B cell (primary cell): ENCODE measurements around the gene ENOX1. TPM values are rescaled to one million over a fixed set of nuclear protein-coding genes. Genes with fewer than 3 reads are reported as not detected.

Experiments used
- ATAC-seq: fragments of 200-7000 bp; cut with Tn5 transposase; one replicate; pipeline ENCODE4 v1.10.0; 2021; ENCODE audit warnings: low read depth, mild to moderate bottlenecking, moderate number of reproducible peaks, moderate library complexity
- CTCF ChIA-PET: fragments of 350-600 bp; sonication (Branson Sonifier 250); formaldehyde crosslinking; loops from one replicate; lab custom pipeline; 2021; ENCODE audit warnings: antibody characterized with exemption, inconsistent platforms; lab: Charles Lee
- POLR2A ChIA-PET: fragments of 350-600 bp; sonication (Branson Sonifier 250); formaldehyde crosslinking; loops from one replicate; lab custom pipeline; 2021; ENCODE audit warnings: antibody characterized with exemption; lab: Charles Lee
- DNase-seq: peaks from one replicate; pipeline ENCODE4 v3.0.0; 2013
- H2AFZ ChIP-seq: 2 replicates; pipeline ENCODE4 v1.6.1; 2012; ENCODE audit warnings: mild to moderate bottlenecking, low read depth, low read length; ENCODE audit not compliant: insufficient read depth, poor library complexity, severe bottlenecking
- H3K27ac ChIP-seq, 2 donors: 1 replicate in 1 of 2; 2 replicates in 1 of 2; pipeline ENCODE4 v1.5.1; 2012 to 2013; ENCODE audit warnings: low read length in 2 of 2, mild to moderate bottlenecking in 2 of 2, moderate library complexity in 1 of 2
- H3K27me3 ChIP-seq, 4 experiments: fragments of 200-600 bp in 1 of 4; sonication (generic) in 1 of 4; replicated peaks in 1 of 4; 1 replicate in 2 of 4; 2 replicates in 2 of 4; pipeline versions ENCODE4 v1.6.1 to v1.7.0; 2013 to 2016; ENCODE audit warnings: low read length in 3 of 4, mild to moderate bottlenecking in 2 of 4, mixed read lengths in 1 of 4, moderate library complexity in 1 of 4; ENCODE audit not compliant: insufficient read depth in 4 of 4, control insufficient read depth in 3 of 4; ENCODE audit errors: control extremely low read depth in 1 of 4
- H3K36me3 ChIP-seq, 2 experiments: replicated peaks in 1 of 2; 1 replicate in 1 of 2; 2 replicates in 1 of 2; pipeline versions ENCODE4 v1.6.1 to v1.7.1; 2013; ENCODE audit warnings: low read length in 1 of 2; ENCODE audit not compliant: insufficient read depth in 2 of 2, control insufficient read depth in 1 of 2; ENCODE audit errors: control extremely low read depth in 1 of 2, extremely low read depth in 1 of 2
- H3K4me1 ChIP-seq, 2 donors: fragments of 200-600 bp in 1 of 2; sonication (generic) in 1 of 2; 1 replicate in 1 of 2; 2 replicates in 1 of 2; pipeline versions ENCODE4 v1.5.1 to v1.6.1; 2013 to 2017; ENCODE audit warnings: low read length in 2 of 2; ENCODE audit not compliant: control insufficient read depth in 2 of 2, insufficient read depth in 2 of 2
- H3K4me2 ChIP-seq: replicated peaks from 2 replicates; pipeline ENCODE3; 2012; ENCODE audit warnings: mild to moderate bottlenecking, low read depth, low read length; ENCODE audit not compliant: poor library complexity, severe bottlenecking
- H3K4me3 ChIP-seq, 5 experiments: fragments of 200-600 bp in 1 of 5; sonication (generic) in 1 of 5; 1 replicate in 3 of 5; 2 replicates in 2 of 5; pipeline versions ENCODE4 v1.5.1 to v1.7.0; 2011 to 2016; ENCODE audit warnings: low read length in 4 of 5, mild to moderate bottlenecking in 4 of 5, low read depth in 2 of 5, control low read depth in 1 of 5, moderate library complexity in 1 of 5; ENCODE audit not compliant: insufficient read depth in 1 of 5; ENCODE audit errors: control extremely low read depth in 1 of 5, extremely low read depth in 1 of 5
- H3K79me2 ChIP-seq: fragments of 200-600 bp; sonication (generic); one replicate; pipeline ENCODE4 v1.6.0; 2016; ENCODE audit warnings: low read length; ENCODE audit not compliant: control insufficient read depth, insufficient read depth
- H3K9ac ChIP-seq: fragments of 200-600 bp; sonication (generic); 2 replicates; pipeline ENCODE4 v1.6.1; 2017; ENCODE audit warnings: mild to moderate bottlenecking, low read length, moderate library complexity
- H3K9me3 ChIP-seq, 3 donors: one replicate each; pipeline versions ENCODE4 v1.6.1 to v1.7.1; 2013; ENCODE audit warnings: low read length in 2 of 3; ENCODE audit not compliant: control insufficient read depth in 2 of 3, insufficient read depth in 1 of 3; ENCODE audit errors: control extremely low read depth in 1 of 3
- H4K20me1 ChIP-seq: 2 replicates; pipeline ENCODE4 v1.6.0; 2012; ENCODE audit warnings: mild to moderate bottlenecking, low read length; ENCODE audit not compliant: insufficient read depth, control insufficient read depth, poor library complexity, severe bottlenecking
- H3K27ac Mint-ChIP-seq: one replicate; pipeline ENCODE4 v1.8.0; 2021; ENCODE audit warnings: mixed read lengths
- H3K27me3 Mint-ChIP-seq: one replicate; pipeline ENCODE4 v1.8.0; 2021; ENCODE audit warnings: mixed read lengths
- H3K4me1 Mint-ChIP-seq: one replicate; pipeline ENCODE4 v1.8.0; 2021; ENCODE audit warnings: mixed read lengths
- H3K4me3 Mint-ChIP-seq: one replicate; pipeline ENCODE4 v1.8.0; 2021; ENCODE audit warnings: mixed read lengths
- H3K9me3 Mint-ChIP-seq: one replicate; pipeline ENCODE4 v1.8.0; 2022; ENCODE audit warnings: mixed read lengths; ENCODE audit not compliant: insufficient read depth
- CTCF ChIP-seq: fragments of 200-600 bp; IDR thresholded peaks from one replicate; pipeline ENCODE4 v1.8.0; 2022; ENCODE audit warnings: antibody characterized with exemption, mild to moderate bottlenecking
- EZH2 ChIP-seq: IDR thresholded peaks from 2 replicates; pipeline ENCODE4 v1.6.1; 2012; ENCODE audit warnings: borderline replicate concordance, low read depth, mild to moderate bottlenecking, moderate library complexity, low read length; ENCODE audit not compliant: insufficient read depth, poor library complexity, severe bottlenecking
- WGBS: methylation state at CpG from one replicate; pipeline ENCODE4 v1.1.5; 2013; ENCODE audit warnings: missing lambda C conversion rate; ENCODE audit not compliant: insufficient coverage; 5-methylcytosine and 5-hydroxymethylcytosine counted together
- intact Hi-C: fragments of 100-400 bp; cut with micrococcal nuclease; formaldehyde crosslinking; loops from one replicate; pipeline ENCODE4 v1.10.0; 2022
- polyA plus RNA-seq: library from polyadenylated mRNA; depleted of rRNA; stranded (reverse); fragments of >200 nt; gene quantifications from 2 replicates; pipeline ENCODE4 v1.2.3, GENCODE V29; 2012
- total RNA-seq, 2 donors: library from RNA; stranded (reverse); fragments of 120-200 nt in 1 of 2; gene quantifications; 1 replicate in 1 of 2; 2 replicates in 1 of 2; pipeline versions ENCODE4 v1.2.3 to v1.2.4, GENCODE V29; 2013 to 2022

Gene ENOX1
- total and polyA plus RNA-seq, 2 donors (not counting 1 experiment from before 2014, with no cell fraction given) = not detected

- no peak overlapping the region for H3K4me3 Mint-ChIP-seq
- no peak overlapping the region for H3K27ac Mint-ChIP-seq
- Histone ChIP-seq H3K79me2 (no peaks in the 10 kb centered on the region), H4K20me1 (no peaks in the 10 kb centered on the region), H3K9ac (no peak overlapping the region), H3K9me3 (no peaks in the 10 kb centered on the region), H3K4me2 (no peak overlapping the region), H3K27ac (no peak overlapping the region), H2AFZ (no peak overlapping the region), H3K27me3 (peaks cover 0 to 3% (median 0%) of the 10 kb centered on the region in 4 experiments), H3K4me3 (no peak overlapping the region), H3K36me3 (no peaks in the 10 kb centered on the region), H3K4me1 (no peaks in the 10 kb centered on the region)
- POLR2A ChIA-PET = no interaction called here
- DNase-seq = no peak
- H3K4me1 Mint-ChIP-seq = no peaks in the 10 kb centered on the region
- no peak for TF ChIP-seq EZH2
- TF ChIP-seq CTCF = no peak
- 70% methylated on average over 3 of the region's 3 CpGs for WGBS
- peaks cover 31% of the 10 kb centered on the region for H3K27me3 Mint-ChIP-seq
- CTCF ChIA-PET = no interaction called here
- intact Hi-C loops = no loop called here
- ATAC-seq = no peak
- no peaks in the 10 kb centered on the region for H3K9me3 Mint-ChIP-seq
Measured at GRCh38 chr13:43760257-43760656, 26.5 kb downstream of the ENOX1 start.

- H3K4me1 ChIP-seq = no peaks in the 10 kb centered on the region
- TF ChIP-seq CTCF = no peak
- TF ChIP-seq EZH2 = no peak
- no peaks in the 10 kb centered on the region for H3K79me2 ChIP-seq
- ChIA-PET POLR2A (no interaction called here), CTCF (no interaction called here)
- H3K4me1 Mint-ChIP-seq = no peaks in the 10 kb centered on the region
- WGBS = no CpG with 5 or more reads among the region's 1 CpG
- no peak overlapping the region for H3K4me3 ChIP-seq
- peaks cover 34% of the 10 kb centered on the region for H3K27me3 Mint-ChIP-seq
- ATAC-seq (no peak), DNase-seq (no peak)
- no peak overlapping the region for H3K9ac ChIP-seq
- H3K27me3 ChIP-seq = peaks cover 0 to 3% (median 0%) of the 10 kb centered on the region in 4 experiments
- no peak overlapping the region for H3K4me3 Mint-ChIP-seq
- intact Hi-C loops = no loop called here
- no peak overlapping the region for H3K4me2 ChIP-seq
- no peak overlapping the region for H2AFZ ChIP-seq
- no peak overlapping the region for H3K27ac ChIP-seq
- H3K36me3 ChIP-seq = no peaks in the 10 kb centered on the region
- no peak overlapping the region for H3K27ac Mint-ChIP-seq
- no peaks in the 10 kb centered on the region for H4K20me1 ChIP-seq
- H3K9me3 Mint-ChIP-seq = no peaks in the 10 kb centered on the region
- no peaks in the 10 kb centered on the region for H3K9me3 ChIP-seq
Measured at GRCh38 chr13:43758834-43759233, 27.9 kb downstream of the ENOX1 start.
